ENCODE measurements around the gene ARHGAP24. TPM values are rescaled to one million over a fixed set of nuclear protein-coding genes. Genes with fewer than 3 reads are reported as not detected.
A peak's percentile ranks its signal among the peaks of the same experiment; 100 is the strongest.

Gene ARHGAP24
- total and polyA plus RNA-seq, 4 donors = 10.0 to 79.4 (median 21.6) TPM

DNA sequence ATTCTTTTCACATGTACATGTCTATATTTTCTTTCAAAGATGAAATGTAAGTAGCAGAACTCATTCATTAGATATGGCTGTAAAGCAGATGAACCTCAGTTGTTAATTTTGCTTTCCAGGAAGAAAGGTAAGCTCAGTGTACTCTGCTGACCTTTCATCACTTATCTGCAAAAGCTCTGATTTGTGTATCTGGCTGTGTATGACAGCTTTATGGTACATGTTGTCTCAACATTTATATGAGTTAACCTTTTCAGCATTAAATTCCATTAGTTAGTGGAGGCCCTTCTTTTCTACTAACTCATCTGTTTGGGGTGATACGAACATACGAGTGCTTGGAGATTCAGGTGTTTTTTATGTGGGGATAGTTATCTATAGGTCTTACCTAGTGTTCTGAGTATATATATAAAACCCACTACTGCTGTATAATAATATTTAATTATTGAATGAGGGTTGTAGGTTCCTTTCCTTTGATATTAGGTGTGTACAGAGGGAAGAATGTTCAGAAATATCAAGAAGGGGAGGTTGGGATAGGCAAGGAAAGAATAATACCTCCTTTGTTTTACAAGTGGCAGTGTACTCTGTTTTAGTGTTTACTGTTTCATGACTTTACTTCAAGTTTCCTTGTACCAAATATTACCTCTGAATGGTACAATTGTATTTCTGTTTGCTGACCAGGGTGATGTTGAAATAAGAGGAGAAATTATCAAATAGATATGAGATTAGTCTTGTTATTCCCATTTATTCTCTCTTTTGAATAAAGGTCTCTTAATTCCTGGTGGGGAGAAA, 395.5 kb downstream of the ARHGAP24 start:
- Histone ChIP-seq H3K27me3 (ENCODE audit: control insufficient read depth in 3 of 3, insufficient read depth in 3 of 3, low read length in 2 of 3) (no peaks in the 10 kb centered on the region), H3K9me3 (ENCODE audit: control insufficient read depth in 4 of 4, insufficient read depth in 3 of 4, low read length in 3 of 4) (no peaks in the 10 kb centered on the region), H3K36me3 (ENCODE audit: control insufficient read depth in 4 of 4, insufficient read depth in 4 of 4, low read length in 4 of 4) (no peaks in the 10 kb centered on the region), H3K4me1 (ENCODE audit: control insufficient read depth in 5 of 5, insufficient read depth in 5 of 5, low read length in 5 of 5) (peaks cover 0 to 14% (median 0%) of the 10 kb centered on the region in 5 donors), H3K27ac (ENCODE audit: low read depth in 1 of 2, low read length in 1 of 2) (no peak overlapping the region), H3K4me3 (no peak overlapping the region), H3K9ac (ENCODE audit: insufficient read depth in 1 of 2, low read length in 2 of 2) (no peak overlapping the region)
- TF ChIP-seq CTCF (IDR thresholded peaks at IDR 0.05; ENCODE audit: control extremely low read depth, extremely low read depth) = no peak
- DNase-seq = peak in 2 of 3 donors; percentile 17 to 44
- no peak for ATAC-seq (ENCODE audit: insufficient read depth, low FRiP score)
- WGBS, 2 donors = 90 to 94% methylated on average over 2 of the region's 2 CpGs

DNA sequence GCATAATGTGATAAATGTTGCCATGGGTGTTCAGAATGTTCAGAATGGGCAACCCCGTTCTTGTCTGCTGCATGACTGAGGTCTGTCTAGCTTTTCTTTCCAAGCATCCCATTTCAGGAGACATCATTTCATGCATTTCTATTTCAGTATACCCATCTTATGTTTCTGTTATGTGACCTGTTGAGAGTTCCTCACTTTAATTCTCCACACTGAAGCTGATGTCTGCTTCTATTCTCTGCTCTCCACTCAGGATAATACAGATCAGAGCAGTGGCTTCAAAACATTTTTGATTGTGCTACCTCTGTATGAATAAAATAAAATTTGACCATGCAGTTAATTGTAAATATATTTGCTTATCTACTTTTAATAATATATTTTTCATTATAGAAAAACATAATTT, 398.6 kb downstream of the ARHGAP24 start:
- H3K36me3 ChIP-seq (ENCODE audit: control insufficient read depth in 4 of 4, insufficient read depth in 4 of 4, low read length in 4 of 4) = no peaks in the 10 kb centered on the region
- ATAC-seq (ENCODE audit: insufficient read depth, low FRiP score) (no peak), DNase-seq (no peak)
- peaks cover 0 to 12% (median 0%) of the 10 kb centered on the region in 5 donors for H3K4me1 ChIP-seq (ENCODE audit: control insufficient read depth in 5 of 5, insufficient read depth in 5 of 5, low read length in 5 of 5)
- H3K4me3 ChIP-seq = no peak overlapping the region
- H3K27ac ChIP-seq (ENCODE audit: low read depth in 1 of 2, low read length in 1 of 2) = no peak overlapping the region
- no peak overlapping the region for H3K9ac ChIP-seq (ENCODE audit: insufficient read depth in 1 of 2, low read length in 2 of 2)
- WGBS, 2 donors = 94 to 98% methylated on average over 1 of the region's 1 CpG
- TF ChIP-seq CTCF (IDR thresholded peaks at IDR 0.05; ENCODE audit: control extremely low read depth, extremely low read depth) = no peak
- H3K27me3 ChIP-seq (ENCODE audit: control insufficient read depth in 3 of 3, insufficient read depth in 3 of 3, low read length in 2 of 3) = no peaks in the 10 kb centered on the region
- no peaks in the 10 kb centered on the region for H3K9me3 ChIP-seq (ENCODE audit: control insufficient read depth in 4 of 4, insufficient read depth in 3 of 4, low read length in 3 of 4)

- no peaks in the 10 kb centered on the region for H3K9me3 ChIP-seq (ENCODE audit: control insufficient read depth in 4 of 4, insufficient read depth in 3 of 4, low read length in 3 of 4)
- no peak overlapping the region for H3K4me3 ChIP-seq
- TF ChIP-seq CTCF (IDR thresholded peaks at IDR 0.05; ENCODE audit: control extremely low read depth, extremely low read depth) = no peak
- H3K9ac ChIP-seq (ENCODE audit: insufficient read depth in 1 of 2, low read length in 2 of 2) = no peak overlapping the region
- H3K27me3 ChIP-seq (ENCODE audit: control insufficient read depth in 3 of 3, insufficient read depth in 3 of 3, low read length in 2 of 3) = no peaks in the 10 kb centered on the region
- WGBS, 2 donors = 96% methylated on average over 3 of the region's 3 CpGs
- H3K27ac ChIP-seq (ENCODE audit: low read depth in 1 of 2, low read length in 1 of 2) = no peak overlapping the region
- no peak for DNase-seq
- ATAC-seq (ENCODE audit: insufficient read depth, low FRiP score) = no peak
- H3K4me1 ChIP-seq (ENCODE audit: control insufficient read depth in 5 of 5, insufficient read depth in 5 of 5, low read length in 5 of 5) = no peaks in the 10 kb centered on the region
- H3K36me3 ChIP-seq (ENCODE audit: control insufficient read depth in 4 of 4, insufficient read depth in 4 of 4, low read length in 4 of 4) = no peaks in the 10 kb centered on the region
These were observed 404.6 kb downstream of the ARHGAP24 start for GRCh38 chr4:85879518-85879917.

Data from lung (tissue), 12 donors.